Thyroid gland (tissue), 4 donors: ENCODE results near the gene LRFN3. TPM values are rescaled to one million over a fixed set of nuclear protein-coding genes. Genes with fewer than 3 reads are reported as not detected.
"Not testable (repeated sequence)": the region's sequence is repeated elsewhere in the genome, so short reads cannot be mapped to it uniquely, and the experiment has no call there.

ENCODE experiments used
- DNase-seq, 2 donors: peaks; one replicate each; pipeline ENCODE4 v3.0.0-alpha.2; 2019
- H3K27ac ChIP-seq, 3 donors: fragments of 200-600 bp; sonication (generic); 1 replicate in 2 of 3; 2 replicates in 1 of 3; pipeline ENCODE4 v1.5.1; 2016 to 2019; ENCODE audit warnings: mild to moderate bottlenecking in 1 of 3, moderate library complexity in 1 of 3
- H3K27me3 ChIP-seq: fragments of 200-600 bp; sonication (generic); one replicate; pipeline ENCODE4 v1.5.1; 2019
- H3K36me3 ChIP-seq, 2 donors: fragments of 200-600 bp; sonication (generic); one replicate each; pipeline ENCODE4 v1.5.1; 2016 to 2019
- H3K4me1 ChIP-seq, 2 donors: fragments of 200-600 bp; sonication (generic); one replicate each; pipeline ENCODE4 v1.5.1; 2017 to 2019
- H3K4me3 ChIP-seq, 3 donors: fragments of 200-600 bp; sonication (generic); replicated peaks in 1 of 3; 1 replicate in 2 of 3; 2 replicates in 1 of 3; pipeline ENCODE4 v1.5.1; 2016; ENCODE audit warnings: mild to moderate bottlenecking in 1 of 3
- H3K9me3 ChIP-seq: fragments of 200-600 bp; sonication (generic); one replicate; pipeline ENCODE4 v1.5.1; 2017
- POLR2A ChIP-seq, 2 donors: fragments of 450-650 bp; IDR thresholded peaks; one replicate each; pipeline ENCODE4 v1.6.1; 2017; ENCODE audit warnings: antibody characterized with exemption in 2 of 2, mild to moderate bottlenecking in 2 of 2, moderate library complexity in 1 of 2
- WGBS, 2 donors: methylation state at CpG; one replicate each; pipeline ENCODE4 v1.1.5; 2017; 5-methylcytosine and 5-hydroxymethylcytosine counted together
- intact Hi-C: fragments of 100-400 bp; cut with DNase I; formaldehyde crosslinking; loops from one replicate; pipeline ENCODE4 v1.15.1; 2023
- total RNA-seq, 4 donors: library from RNA; depleted of rRNA; stranded (reverse); fragments of >200 nt; gene quantifications; one replicate each; pipeline ENCODE4 v1.2.3, GENCODE V29; 2016
- TF ChIP-seq, protein P1 (sequence below), 6 experiments: fragments of 200-600 bp in 3 of 6; fragments of 450-650 bp in 3 of 6; sonication (generic) in 3 of 6; IDR thresholded peaks; one replicate each; pipeline ENCODE4 v1.5.1; 2016 to 2019; ENCODE audit warnings: antibody characterized with exemption in 6 of 6, mild to moderate bottlenecking in 2 of 6, inconsistent platforms in 1 of 6, moderate library complexity in 1 of 6

Gene LRFN3
- total RNA-seq, 4 donors from 2014 or later: 7.1 to 15.5 (median 11.1) TPM

DNA sequence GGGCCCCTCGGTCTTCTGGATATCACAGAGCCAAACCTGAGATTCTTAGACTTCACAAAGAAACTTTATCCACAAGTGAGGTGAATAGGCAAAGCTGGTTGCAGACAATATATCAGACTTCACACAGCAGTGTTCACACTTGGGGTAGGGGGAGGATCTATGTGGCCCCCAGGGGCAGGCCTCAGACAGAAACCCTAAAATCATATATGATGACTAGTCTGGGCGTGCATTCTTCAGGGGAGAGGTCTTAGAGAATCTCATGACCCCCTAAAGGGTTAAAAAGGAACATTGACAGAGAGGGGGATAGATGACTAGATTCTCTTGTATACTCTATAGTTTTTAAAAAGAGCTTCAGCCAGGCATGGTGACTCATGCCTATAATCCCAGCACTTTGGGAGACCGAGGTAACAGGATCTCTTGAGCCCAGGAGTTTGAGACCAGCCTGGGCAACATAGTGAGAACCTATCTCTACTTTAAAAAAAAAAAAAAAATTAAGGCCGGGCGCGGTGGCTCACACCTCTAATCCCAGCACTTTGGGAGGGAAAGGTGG lies 30.9 kb upstream of the LRFN3 start:
- H3K27ac ChIP-seq: peak overlapping the region in 1 of 3 donors; percentile 70
- 81 to 82% methylated on average over 6 of the region's 6 CpGs for WGBS, 2 donors

DNA sequence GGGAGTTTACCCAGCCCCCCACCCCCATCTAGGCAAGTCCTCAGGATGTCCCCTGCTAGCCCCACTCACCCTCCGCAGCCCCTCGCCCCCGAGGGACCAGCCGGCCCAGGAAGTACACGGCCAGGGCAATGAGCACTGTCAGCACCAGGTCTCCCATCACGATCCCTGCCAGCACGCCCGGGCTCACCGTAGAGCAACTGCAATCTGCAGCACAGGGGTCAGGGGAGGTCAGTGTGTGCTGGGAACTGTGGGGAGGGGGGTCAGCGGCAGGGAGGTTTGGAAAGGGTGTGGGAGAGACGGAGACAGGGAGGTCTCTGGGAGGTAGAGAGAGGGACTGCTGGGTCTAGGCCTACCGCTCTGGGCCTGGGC lies 28.8 kb upstream of the LRFN3 start:
- Histone ChIP-seq H3K27me3 (no peaks in the 10 kb centered on the region), H3K36me3 (no peaks in the 10 kb centered on the region), H3K4me1 (peaks cover 0 to 26% of the 10 kb centered on the region in 2 donors), H3K27ac (peak overlapping the region in 2 of 3 donors; percentile 56 to 70), H3K4me3 (no peak overlapping the region), H3K9me3 (no peaks in the 10 kb centered on the region)
- no peak for DNase-seq
- intact Hi-C loops: no loop called here
- WGBS, 2 donors: 59 to 68% methylated on average over 7 to 12 of the region's 12 CpGs
- TF ChIP-seq, protein P1, sequence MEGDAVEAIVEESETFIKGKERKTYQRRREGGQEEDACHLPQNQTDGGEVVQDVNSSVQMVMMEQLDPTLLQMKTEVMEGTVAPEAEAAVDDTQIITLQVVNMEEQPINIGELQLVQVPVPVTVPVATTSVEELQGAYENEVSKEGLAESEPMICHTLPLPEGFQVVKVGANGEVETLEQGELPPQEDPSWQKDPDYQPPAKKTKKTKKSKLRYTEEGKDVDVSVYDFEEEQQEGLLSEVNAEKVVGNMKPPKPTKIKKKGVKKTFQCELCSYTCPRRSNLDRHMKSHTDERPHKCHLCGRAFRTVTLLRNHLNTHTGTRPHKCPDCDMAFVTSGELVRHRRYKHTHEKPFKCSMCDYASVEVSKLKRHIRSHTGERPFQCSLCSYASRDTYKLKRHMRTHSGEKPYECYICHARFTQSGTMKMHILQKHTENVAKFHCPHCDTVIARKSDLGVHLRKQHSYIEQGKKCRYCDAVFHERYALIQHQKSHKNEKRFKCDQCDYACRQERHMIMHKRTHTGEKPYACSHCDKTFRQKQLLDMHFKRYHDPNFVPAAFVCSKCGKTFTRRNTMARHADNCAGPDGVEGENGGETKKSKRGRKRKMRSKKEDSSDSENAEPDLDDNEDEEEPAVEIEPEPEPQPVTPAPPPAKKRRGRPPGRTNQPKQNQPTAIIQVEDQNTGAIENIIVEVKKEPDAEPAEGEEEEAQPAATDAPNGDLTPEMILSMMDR (IDR thresholded peaks at IDR 0.05): no peak
- no peak for TF ChIP-seq POLR2A (IDR thresholded peaks at IDR 0.05)

More for the DNA sequence above, 30.9 kb upstream of the LRFN3 start:
- intact Hi-C loops: no loop called here
- Histone ChIP-seq H3K9me3 (no peaks in the 10 kb centered on the region), H3K4me3 (no peak overlapping the region), H3K27me3 (no peaks in the 10 kb centered on the region), H3K36me3 (no peaks in the 10 kb centered on the region), H3K4me1 (peaks cover 0 to 21% of the 10 kb centered on the region in 2 donors)
- DNase-seq: no peak
- TF ChIP-seq POLR2A (IDR thresholded peaks at IDR 0.05): no peak
- TF ChIP-seq, protein P1 (IDR thresholded peaks at IDR 0.05): no peak

DNA sequence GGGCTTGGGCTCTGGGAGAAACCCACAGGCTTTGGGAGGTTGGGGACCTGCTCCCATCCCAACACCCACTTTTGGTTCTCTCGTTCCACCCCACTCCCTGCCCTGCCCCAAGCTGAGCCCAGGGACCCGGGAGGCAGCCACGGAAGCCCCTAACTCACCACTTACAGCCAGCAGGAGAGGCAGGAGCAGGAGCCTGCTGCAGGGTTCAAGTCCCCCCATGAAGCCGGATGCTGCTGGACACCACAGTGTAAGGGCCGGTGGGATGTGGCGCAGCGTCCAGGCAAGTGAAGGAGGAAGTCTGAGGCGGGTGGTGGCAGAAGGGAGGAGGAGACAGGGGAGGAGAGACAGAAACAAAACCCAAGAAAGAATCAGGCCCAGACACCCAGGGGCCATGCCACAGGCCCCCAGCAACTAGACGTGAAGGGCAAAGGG lies 28.1 kb upstream of the LRFN3 start, which contains the start of gene TYROBP:
TSS of gene TYROBP (minus strand) at position 286 of the 432 bp plus-strand sequence. CDS start at position 219, 67 bp downstream.
- TF ChIP-seq POLR2A (IDR thresholded peaks at IDR 0.05): no peak
- TF ChIP-seq, protein P1 (IDR thresholded peaks at IDR 0.05): no peak
- no peaks in the 10 kb centered on the region for H3K9me3 ChIP-seq
- H3K27ac ChIP-seq: peak within 1 kb of the TSS in 2 of 3 donors; percentile 56 to 70
- H3K27me3 ChIP-seq: no peaks in the 10 kb centered on the region
- H3K36me3 ChIP-seq: no peaks in the 10 kb centered on the region
- DNase-seq: no peak
- 70 to 87% methylated on average over 9 of the region's 9 CpGs for WGBS, 2 donors
- H3K4me1 ChIP-seq: peaks cover 0 to 30% of the 10 kb centered on the region in 2 donors
- intact Hi-C loops: no loop called here
- no peak within 1 kb of the TSS for H3K4me3 ChIP-seq

DNA sequence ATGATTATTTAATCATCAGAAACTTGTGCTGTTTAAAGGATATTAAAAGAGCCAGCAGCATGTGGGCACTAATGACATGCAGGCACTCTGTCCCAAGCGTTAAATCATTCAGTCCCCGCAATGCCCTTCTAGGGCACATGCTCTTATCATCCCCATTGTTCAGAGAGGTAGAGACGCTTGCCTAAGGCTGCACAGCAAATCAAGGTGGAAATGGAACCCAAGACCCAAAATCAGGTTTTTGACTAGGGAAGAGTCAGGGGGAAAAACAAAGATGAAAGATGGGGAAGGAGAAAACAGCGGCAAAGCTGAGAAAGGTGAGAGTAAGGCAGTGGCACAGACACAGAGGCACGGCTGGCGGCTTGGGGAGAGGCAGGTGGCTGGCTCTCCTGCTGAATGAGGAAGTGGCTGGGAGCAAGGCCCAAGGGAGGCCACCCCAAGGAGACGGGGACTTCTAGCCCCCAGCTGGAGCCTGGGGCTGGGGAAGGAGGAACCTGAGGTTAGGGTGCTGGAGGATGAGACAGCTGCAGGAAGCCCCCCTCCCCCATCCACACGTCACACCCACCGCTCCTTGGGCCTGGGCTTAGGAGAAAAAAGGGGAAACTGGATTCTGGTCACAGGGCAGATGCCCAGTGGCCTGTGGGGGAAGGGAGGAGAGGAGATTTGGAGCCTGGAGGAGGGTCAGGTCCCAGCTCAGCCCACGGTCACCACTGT lies 27.0 kb upstream of the LRFN3 start:
- intact Hi-C loops: no loop called here
- peak; percentile 6 to 42 for DNase-seq
- H3K4me1 ChIP-seq: peaks cover 0 to 24% of the 10 kb centered on the region in 2 donors
- no peaks in the 10 kb centered on the region for H3K9me3 ChIP-seq
- WGBS, 2 donors: 72 to 90% methylated on average over 9 of the region's 10 CpGs
- H3K4me3 ChIP-seq: no peak overlapping the region
- TF ChIP-seq POLR2A (IDR thresholded peaks at IDR 0.05): no peak
- TF ChIP-seq, protein P1 (IDR thresholded peaks at IDR 0.05): no peak
- no peaks in the 10 kb centered on the region for H3K36me3 ChIP-seq
- no peak overlapping the region for H3K27ac ChIP-seq
- no peaks in the 10 kb centered on the region for H3K27me3 ChIP-seq

DNA sequence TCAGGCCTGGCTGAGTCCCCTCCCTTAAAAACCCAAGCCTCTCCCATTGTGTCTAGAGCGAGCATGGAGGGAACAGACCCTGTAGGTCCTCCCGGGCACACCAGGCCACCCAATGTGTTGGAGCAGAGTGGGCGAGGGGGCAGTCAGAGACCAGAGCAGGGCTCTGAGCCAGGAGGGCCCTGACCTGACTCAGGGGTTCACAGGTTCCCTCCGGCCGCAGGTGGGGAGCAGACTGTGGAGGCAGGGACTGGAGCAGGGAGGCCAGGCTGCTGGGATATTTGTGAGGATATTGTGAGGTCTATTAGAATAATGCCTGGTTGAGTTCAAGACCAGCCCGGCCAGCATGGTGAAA lies 26.5 kb upstream of the LRFN3 start:
- no peak for DNase-seq
- Histone ChIP-seq H3K4me3 (no peak overlapping the region), H3K4me1 (peaks cover 0 to 24% of the 10 kb centered on the region in 2 donors), H3K27me3 (no peaks in the 10 kb centered on the region), H3K36me3 (no peaks in the 10 kb centered on the region), H3K9me3 (no peaks in the 10 kb centered on the region), H3K27ac (no peak overlapping the region)
- 85 to 100% methylated on average over 1 to 3 of the region's 6 CpGs for WGBS, 2 donors
- TF ChIP-seq, protein P1 (IDR thresholded peaks at IDR 0.05): no peak
- TF ChIP-seq POLR2A (IDR thresholded peaks at IDR 0.05): no peak
- intact Hi-C loops: no loop called here

DNA sequence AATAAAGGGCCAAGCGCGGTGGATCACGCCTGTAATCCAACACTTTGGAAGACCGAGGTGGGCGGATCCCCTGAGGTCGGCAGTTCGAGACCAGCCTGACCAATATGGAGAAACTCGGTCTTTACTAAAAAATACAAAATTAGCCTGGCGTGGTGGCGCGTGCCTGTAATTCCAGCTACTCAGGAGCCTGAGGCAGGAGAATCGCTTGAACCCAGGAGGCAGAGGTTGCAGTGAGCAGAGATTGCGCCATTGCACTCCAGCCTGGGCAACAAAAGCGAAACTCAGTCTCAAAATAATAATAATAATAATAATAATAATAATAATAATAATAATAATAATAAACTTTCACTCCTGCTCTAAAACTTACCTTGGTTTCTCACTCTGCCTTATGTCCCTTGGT lies 25.8 kb upstream of the LRFN3 start:
- H3K27me3 ChIP-seq, H3K4me3 ChIP-seq, H3K9me3 ChIP-seq, H3K36me3 ChIP-seq, intact Hi-C loops, DNase-seq, H3K27ac ChIP-seq: not testable (repeated sequence)
- 93 to 95% methylated on average over 14 of the region's 14 CpGs for WGBS, 2 donors
- H3K4me1 ChIP-seq: peaks cover 0 to 24% of the 10 kb centered on the region in 2 donors
